IMR-90 (cell line): ENCODE results near the gene DPEP2NB. TPM values are rescaled to one million over a fixed set of nuclear protein-coding genes. Genes with fewer than 3 reads are reported as not detected.

Source experiments
- ATAC-seq: fragments of 200-7000 bp; cut with Tn5 transposase; 2 replicates; pipeline ENCODE4 v1.9.1; 2020; ENCODE audit warnings: low read depth, mild to moderate bottlenecking, moderate library complexity
- BruUV-seq: library from RNA; stranded (reverse); fragments of 400-500 nt; replicated peaks from 2 replicates; lab custom pipeline; 2021; lab: Mats Ljungman, UMichigan
- CTCF ChIA-PET: fragments of 300-600 bp; formaldehyde crosslinking; extraction: SDS; loops from one replicate; lab custom pipeline; 2021; ENCODE audit warnings: antibody characterized with exemption; lab: Yijun Ruan, JAX
- POLR2A ChIA-PET: fragments of 300-600 bp; sonication (Branson Sonifier 250); formaldehyde crosslinking; loops from one replicate; lab custom pipeline; 2022; ENCODE audit warnings: antibody characterized with exemption; ENCODE audit not compliant: unreplicated experiment; lab: Charles Lee
- DNase-seq: peaks from one replicate; pipeline ENCODE4 v3.0.0; 2013
- H2AFZ ChIP-seq: replicated peaks from 2 replicates; pipeline ENCODE3; 2013; ENCODE audit warnings: low read length, mild to moderate bottlenecking; ENCODE audit not compliant: poor library complexity
- H2AK5ac ChIP-seq: 2 replicates; pipeline ENCODE4 v1.6.1; 2013; ENCODE audit warnings: low read depth, low read length, inconsistent platforms
- H2AK9ac ChIP-seq: replicated peaks from 2 replicates; pipeline ENCODE3; 2013; ENCODE audit warnings: mild to moderate bottlenecking, low read depth, low read length, moderate library complexity; ENCODE audit not compliant: poor library complexity
- H2BK120ac ChIP-seq: 2 replicates; pipeline ENCODE4 v1.6.1; 2013; ENCODE audit warnings: low read depth, low read length, inconsistent platforms
- H2BK15ac ChIP-seq: 3 replicates; pipeline ENCODE4 v1.6.1; 2013; ENCODE audit warnings: low read depth, low read length, inconsistent platforms
- H2BK20ac ChIP-seq: 2 replicates; pipeline ENCODE4 v1.6.1; 2013; ENCODE audit warnings: low read depth, mild to moderate bottlenecking, inconsistent platforms, low read length, moderate library complexity
- H2BK5ac ChIP-seq: 2 replicates; pipeline ENCODE4 v1.6.1; 2013; ENCODE audit warnings: mild to moderate bottlenecking, low read depth, low read length, inconsistent platforms; ENCODE audit not compliant: poor library complexity, severe bottlenecking
- H3K14ac ChIP-seq: replicated peaks from 2 replicates; pipeline ENCODE4 v1.6.1; 2013; ENCODE audit warnings: low read depth, low read length, inconsistent platforms
- H3K18ac ChIP-seq: 2 replicates; pipeline ENCODE4 v1.6.1; 2013; ENCODE audit warnings: low read depth, low read length, control low read depth
- H3K23ac ChIP-seq: 2 replicates; pipeline ENCODE4 v1.6.1; 2013; ENCODE audit warnings: low read depth, low read length, inconsistent platforms
- H3K27ac ChIP-seq: 2 replicates; pipeline ENCODE4 v1.5.1; 2013; ENCODE audit warnings: mild to moderate bottlenecking, control low read depth, low read length; ENCODE audit not compliant: insufficient read depth
- H3K27me3 ChIP-seq: 2 replicates; pipeline ENCODE4 v1.6.1; 2013; ENCODE audit warnings: low read length; ENCODE audit not compliant: control insufficient read depth, insufficient read depth
- H3K36me3 ChIP-seq: 2 replicates; pipeline ENCODE4 v1.6.1; 2013; ENCODE audit warnings: low read length, mixed read lengths; ENCODE audit not compliant: control insufficient read depth, insufficient read depth
- H3K4ac ChIP-seq: 2 replicates; pipeline ENCODE4 v1.6.1; 2013; ENCODE audit warnings: low read depth, low read length, inconsistent platforms
- H3K4me1 ChIP-seq: 2 replicates; pipeline ENCODE4 v1.6.1; 2013; ENCODE audit warnings: low read length, mixed read lengths; ENCODE audit not compliant: control insufficient read depth, insufficient read depth
- H3K4me2 ChIP-seq: 2 replicates; pipeline ENCODE4 v1.6.1; 2013; ENCODE audit warnings: low read depth, mild to moderate bottlenecking, control low read depth, low read length, moderate library complexity
- H3K4me3 ChIP-seq: 2 replicates; pipeline ENCODE4 v1.5.1; 2013; ENCODE audit warnings: low read depth, mild to moderate bottlenecking, control low read depth, low read length, moderate library complexity; ENCODE audit not compliant: insufficient read depth
- H3K56ac ChIP-seq: 2 replicates; pipeline ENCODE4 v1.6.1; 2013; ENCODE audit warnings: low read length, inconsistent platforms; ENCODE audit not compliant: insufficient read depth; ENCODE audit errors: extremely low read depth
- H3K79me1 ChIP-seq, 2 experiments: 2 replicates each; pipeline ENCODE4 v1.6.1; 2013; ENCODE audit warnings: low read length in 2 of 2, inconsistent platforms in 1 of 2, low read depth in 1 of 2
- H3K9ac ChIP-seq: 2 replicates; pipeline ENCODE4 v1.6.1; 2013; ENCODE audit warnings: low read depth, low read length, control low read depth
- H3K9me1 ChIP-seq: 2 replicates; pipeline ENCODE4 v1.6.1; 2013; ENCODE audit warnings: low read length, inconsistent platforms; ENCODE audit not compliant: insufficient read depth
- H3K9me3 ChIP-seq: 2 replicates; pipeline ENCODE4 v1.6.1; 2013; ENCODE audit warnings: low read length; ENCODE audit not compliant: control insufficient read depth, insufficient read depth
- H4K20me1 ChIP-seq: 2 replicates; pipeline ENCODE4 v1.6.1; 2013; ENCODE audit warnings: low read length, inconsistent platforms; ENCODE audit not compliant: insufficient read depth
- H4K5ac ChIP-seq: 2 replicates; pipeline ENCODE4 v1.6.1; 2013; ENCODE audit warnings: mild to moderate bottlenecking, low read depth, low read length, control low read depth
- H4K8ac ChIP-seq, 2 experiments: 2 replicates each; pipeline ENCODE4 v1.6.1; 2013; ENCODE audit warnings: low read depth in 2 of 2, low read length in 2 of 2, control low read depth in 1 of 2, inconsistent platforms in 1 of 2
- H4K91ac ChIP-seq: 2 replicates; pipeline ENCODE4 v1.6.1; 2013; ENCODE audit warnings: low read depth, low read length, inconsistent platforms; ENCODE audit not compliant: insufficient read depth
- BHLHE40 ChIP-seq: fragments of 150-350 bp; IDR thresholded peaks from 2 replicates; pipeline ENCODE4 v1.6.1; 2016; ENCODE audit warnings: mild to moderate bottlenecking, low read depth, low read length
- CHD1 ChIP-seq: IDR thresholded peaks from 2 replicates; pipeline ENCODE4 v1.6.1; 2012; ENCODE audit warnings: low read depth, low read length, improper control_type of control experiment
- MAFK ChIP-seq: IDR thresholded peaks from 2 replicates; pipeline ENCODE4 v1.6.1; 2012; ENCODE audit warnings: low read depth, low read length, improper control_type of control experiment
- MAZ ChIP-seq: IDR thresholded peaks from 2 replicates; pipeline ENCODE4 v1.6.1; 2012; ENCODE audit warnings: low read depth, mild to moderate bottlenecking, low read length, improper control_type of control experiment, moderate library complexity, borderline replicate concordance
- POLR2A ChIP-seq: IDR thresholded peaks from 2 replicates; pipeline ENCODE4 v1.6.1; 2012; ENCODE audit warnings: mild to moderate bottlenecking, low read depth, low read length
- RFX5 ChIP-seq: IDR thresholded peaks from 2 replicates; pipeline ENCODE4 v1.8.0; 2012; ENCODE audit warnings: low read depth, mild to moderate bottlenecking, low read length, moderate library complexity
- SMC3 ChIP-seq: fragments of 150-350 bp; IDR thresholded peaks from 2 replicates; pipeline ENCODE4 v1.6.1; 2016; ENCODE audit warnings: low read depth, mild to moderate bottlenecking, antibody characterized with exemption, low read length, moderate library complexity
- WGBS, 2 experiments: methylation state at CpG; one replicate each; pipeline versions ENCODE4 v1.1.5 to v1.1.7; 2013; ENCODE audit warnings: missing lambda C conversion rate in 2 of 2; ENCODE audit not compliant: insufficient read length in 1 of 2; ENCODE audit errors: extremely low coverage in 2 of 2; 5-methylcytosine and 5-hydroxymethylcytosine counted together
- dilution Hi-C: fragments of 300-500 bp; cut with HindIII; formaldehyde crosslinking; loops from one replicate; pipeline ENCODE4 v1.14.3; 2018; ENCODE audit warnings: low sequenced_read_pairs; ENCODE audit not compliant: unreplicated experiment
- in situ Hi-C: fragments of 300-500 bp; cut with MboI; formaldehyde crosslinking; loops from 3 replicates; pipeline ENCODE4 v1.14.3; 2019; ENCODE audit warnings: low sequenced_read_pairs, inconsistent platforms, mixed read lengths
- intact Hi-C: fragments of 100-400 bp; cut with micrococcal nuclease; formaldehyde crosslinking; loops from 2 replicates; pipeline ENCODE4 v1.10.0; 2022
- polyA plus RNA-seq, 3 experiments: library from polyadenylated mRNA; depleted of rRNA; stranded (reverse); fragments of >200 nt; gene quantifications; 2 replicates each; pipeline ENCODE4 v1.2.3, GENCODE V29; 2012; ENCODE audit warnings: low replicate concordance in 1 of 3
- total RNA-seq: library from RNA; depleted of rRNA; stranded (reverse); fragments of >200 nt; gene quantifications from 2 replicates; pipeline ENCODE4 v1.2.3, GENCODE V29; 2012
- TF ChIP-seq, protein P1 (sequence below): conservative IDR thresholded peaks from 2 replicates; pipeline ENCODE4 v1.5.1; 2012; ENCODE audit warnings: mild to moderate bottlenecking, low read depth, low read length, improper control_type of control experiment

DPEP2NB gene
- total and polyA plus RNA-seq, 2 of the 4 experiments (the other 2 are of a cell fraction), result not detected

DNA sequence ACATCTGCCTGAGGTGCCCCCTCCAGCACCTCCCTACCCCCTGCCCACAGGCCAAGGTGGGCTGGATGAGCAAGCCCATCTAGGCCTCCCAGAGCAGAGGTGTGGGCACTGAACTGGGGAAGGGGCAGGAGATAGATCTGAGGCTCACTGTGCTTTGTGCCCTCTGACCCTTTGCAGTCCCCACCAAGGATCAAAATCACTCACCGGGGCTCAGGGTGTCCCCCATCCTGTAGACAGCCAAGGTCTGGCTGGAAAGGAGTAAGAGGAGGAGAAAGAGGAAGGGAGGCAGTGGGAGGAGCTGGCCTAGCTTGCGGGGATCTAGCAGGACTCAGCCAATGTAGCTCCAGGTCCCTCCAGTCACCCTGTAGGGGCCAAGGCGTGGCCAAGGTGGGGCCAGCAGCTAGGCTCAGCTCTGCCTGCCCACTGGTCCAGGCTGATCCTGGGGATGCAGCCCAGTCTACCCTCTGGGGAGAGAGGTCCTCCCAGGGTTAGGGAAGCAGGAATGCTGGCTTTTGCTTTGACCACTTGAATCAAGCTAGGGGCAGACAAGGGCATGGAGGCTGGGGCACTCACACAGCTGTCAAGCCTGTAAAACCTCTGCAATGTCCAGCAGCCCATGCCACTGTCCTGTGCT is 49.0 kb downstream of the DPEP2NB start:
- no CpG with 5 or more reads among the region's 3 CpGs for WGBS, 2 experiments

More for the DNA sequence above, 49.0 kb downstream of the DPEP2NB start:
- peaks cover 37% of the 10 kb centered on the region for H3K4me1 ChIP-seq
- peak overlapping the region; percentile 33 to 78; a peak in 3 of 4 replicates for H4K8ac ChIP-seq
- peak overlapping the region; percentile 95 for H3K14ac ChIP-seq
- POLR2A ChIA-PET, result no interaction called here
- intact Hi-C loops (loop anchor here (10.0 kb wide), 1 partner anchor 258 kb away; no protein-coding TSS in a partner anchor), dilution Hi-C loops (no loop called here), in situ Hi-C loops (no loop called here)
- H3K9me1 ChIP-seq, result peaks cover 42% of the 10 kb centered on the region
- no peak for TF ChIP-seq BHLHE40
- TF ChIP-seq, protein P1, sequence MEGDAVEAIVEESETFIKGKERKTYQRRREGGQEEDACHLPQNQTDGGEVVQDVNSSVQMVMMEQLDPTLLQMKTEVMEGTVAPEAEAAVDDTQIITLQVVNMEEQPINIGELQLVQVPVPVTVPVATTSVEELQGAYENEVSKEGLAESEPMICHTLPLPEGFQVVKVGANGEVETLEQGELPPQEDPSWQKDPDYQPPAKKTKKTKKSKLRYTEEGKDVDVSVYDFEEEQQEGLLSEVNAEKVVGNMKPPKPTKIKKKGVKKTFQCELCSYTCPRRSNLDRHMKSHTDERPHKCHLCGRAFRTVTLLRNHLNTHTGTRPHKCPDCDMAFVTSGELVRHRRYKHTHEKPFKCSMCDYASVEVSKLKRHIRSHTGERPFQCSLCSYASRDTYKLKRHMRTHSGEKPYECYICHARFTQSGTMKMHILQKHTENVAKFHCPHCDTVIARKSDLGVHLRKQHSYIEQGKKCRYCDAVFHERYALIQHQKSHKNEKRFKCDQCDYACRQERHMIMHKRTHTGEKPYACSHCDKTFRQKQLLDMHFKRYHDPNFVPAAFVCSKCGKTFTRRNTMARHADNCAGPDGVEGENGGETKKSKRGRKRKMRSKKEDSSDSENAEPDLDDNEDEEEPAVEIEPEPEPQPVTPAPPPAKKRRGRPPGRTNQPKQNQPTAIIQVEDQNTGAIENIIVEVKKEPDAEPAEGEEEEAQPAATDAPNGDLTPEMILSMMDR, result no peak
- no peak for TF ChIP-seq SMC3
- TF ChIP-seq MAZ, result no peak
- TF ChIP-seq POLR2A, result no peak
- no peak for TF ChIP-seq CHD1
- no peak for TF ChIP-seq RFX5
- no peak for TF ChIP-seq MAFK
- peak overlapping the region; percentile 92 for H2BK5ac ChIP-seq
- peak overlapping the region; percentile 2; the same call in 1 of the 3 replicates for H2BK15ac ChIP-seq
- no peaks in the 10 kb centered on the region for H3K9me3 ChIP-seq
- peak; percentile 30 for ATAC-seq
- peaks cover 29% of the 10 kb centered on the region for H3K36me3 ChIP-seq
- no TSS peak for BruUV-seq
- DNase-seq, result no peak
- H3K4me3 ChIP-seq, result peak overlapping the region; percentile 100
- H2BK120ac ChIP-seq, result peak overlapping the region; percentile 78
- no peaks in the 10 kb centered on the region for H3K27me3 ChIP-seq
- H4K20me1 ChIP-seq, result peaks cover 60% of the 10 kb centered on the region
- H4K91ac ChIP-seq, result peak overlapping the region; percentile 95
- H2AK9ac ChIP-seq, result peak overlapping the region; percentile 100
- H3K9ac ChIP-seq, result peak overlapping the region; percentile 100
- peak overlapping the region; percentile 43; the same call in 1 of the 2 replicates for H2BK20ac ChIP-seq
- H4K5ac ChIP-seq, result peak overlapping the region; percentile 79
- H2AFZ ChIP-seq, result peak overlapping the region; percentile 57
- peak overlapping the region; percentile 53 for H3K18ac ChIP-seq
- H3K4ac ChIP-seq, result peak overlapping the region; percentile 99
- peak overlapping the region; percentile 93 for H3K4me2 ChIP-seq
- peaks cover 19 to 66% of the 10 kb centered on the region in 2 experiments for H3K79me1 ChIP-seq
- peak overlapping the region; percentile 99 for H2AK5ac ChIP-seq
- H3K27ac ChIP-seq, result peak overlapping the region; percentile 99
- H3K23ac ChIP-seq, result peak overlapping the region; percentile 98
- peak overlapping the region; percentile 85; the same call in 1 of the 2 replicates for H3K56ac ChIP-seq
- CTCF ChIA-PET, result interaction anchor here (1.4 kb wide), 1 partner anchor 24 kb away, joined by 3 read pairs; no protein-coding TSS in a partner anchor
